ENCODE measurements around the gene ZSWIM5.
"Not testable (repeated sequence)": the region's sequence is repeated elsewhere in the genome, so short reads cannot be mapped to it uniquely, and the experiment has no call there.

DNA sequence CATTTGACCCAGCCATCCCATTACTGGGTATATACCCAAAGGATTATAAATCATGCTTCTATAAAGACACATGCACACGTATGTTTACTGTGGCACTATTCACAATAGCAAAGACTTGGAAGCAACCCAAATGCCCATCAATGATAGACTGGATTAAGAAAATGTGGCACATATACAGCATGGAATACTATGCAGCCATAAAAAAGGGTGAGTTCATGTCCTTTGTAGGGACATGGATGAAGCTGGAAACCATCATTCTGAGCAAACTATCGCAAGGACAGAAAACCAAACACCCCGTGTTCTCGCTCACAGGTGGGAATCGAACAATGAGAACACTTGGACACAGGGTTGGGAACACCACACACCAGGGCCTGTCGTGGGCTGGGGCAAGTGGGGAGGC is 38.5 kb downstream of the ZSWIM5 start:
- TF ChIP-seq, protein P1, sequence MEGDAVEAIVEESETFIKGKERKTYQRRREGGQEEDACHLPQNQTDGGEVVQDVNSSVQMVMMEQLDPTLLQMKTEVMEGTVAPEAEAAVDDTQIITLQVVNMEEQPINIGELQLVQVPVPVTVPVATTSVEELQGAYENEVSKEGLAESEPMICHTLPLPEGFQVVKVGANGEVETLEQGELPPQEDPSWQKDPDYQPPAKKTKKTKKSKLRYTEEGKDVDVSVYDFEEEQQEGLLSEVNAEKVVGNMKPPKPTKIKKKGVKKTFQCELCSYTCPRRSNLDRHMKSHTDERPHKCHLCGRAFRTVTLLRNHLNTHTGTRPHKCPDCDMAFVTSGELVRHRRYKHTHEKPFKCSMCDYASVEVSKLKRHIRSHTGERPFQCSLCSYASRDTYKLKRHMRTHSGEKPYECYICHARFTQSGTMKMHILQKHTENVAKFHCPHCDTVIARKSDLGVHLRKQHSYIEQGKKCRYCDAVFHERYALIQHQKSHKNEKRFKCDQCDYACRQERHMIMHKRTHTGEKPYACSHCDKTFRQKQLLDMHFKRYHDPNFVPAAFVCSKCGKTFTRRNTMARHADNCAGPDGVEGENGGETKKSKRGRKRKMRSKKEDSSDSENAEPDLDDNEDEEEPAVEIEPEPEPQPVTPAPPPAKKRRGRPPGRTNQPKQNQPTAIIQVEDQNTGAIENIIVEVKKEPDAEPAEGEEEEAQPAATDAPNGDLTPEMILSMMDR (IDR thresholded peaks at IDR 0.05 in 2 of 3, conservative IDR thresholded peaks at IDR 0.05 in 1 of 3; ENCODE audit: insufficient read depth in 2 of 3, low read depth in 1 of 3, low read length in 3 of 3) = not testable (repeated sequence)
- not testable (repeated sequence) for TF ChIP-seq CHD2 (IDR thresholded peaks at IDR 0.05; ENCODE audit: low read depth, low read length); BHLHE40 (IDR thresholded peaks at IDR 0.05; ENCODE audit: low read length); ZNF12 (CRISPR knock-in tag; IDR thresholded peaks at IDR 0.05); CEBPB (tag; IDR thresholded peaks at IDR 0.05); TBP (optimal IDR thresholded peaks at IDR 0.05; ENCODE audit: low read depth, low read length); CEBPG (CRISPR knock-in tag; IDR thresholded peaks at IDR 0.05); CEBPG (tag; conservative IDR thresholded peaks at IDR 0.05 in 1 of 2, IDR thresholded peaks at IDR 0.05 in 1 of 2); EP300 (IDR thresholded peaks at IDR 0.05; ENCODE audit: low read length); HDAC6 (IDR thresholded peaks at IDR 0.05; ENCODE audit: low read depth, low read length)
- TF ChIP-seq, protein P2, sequence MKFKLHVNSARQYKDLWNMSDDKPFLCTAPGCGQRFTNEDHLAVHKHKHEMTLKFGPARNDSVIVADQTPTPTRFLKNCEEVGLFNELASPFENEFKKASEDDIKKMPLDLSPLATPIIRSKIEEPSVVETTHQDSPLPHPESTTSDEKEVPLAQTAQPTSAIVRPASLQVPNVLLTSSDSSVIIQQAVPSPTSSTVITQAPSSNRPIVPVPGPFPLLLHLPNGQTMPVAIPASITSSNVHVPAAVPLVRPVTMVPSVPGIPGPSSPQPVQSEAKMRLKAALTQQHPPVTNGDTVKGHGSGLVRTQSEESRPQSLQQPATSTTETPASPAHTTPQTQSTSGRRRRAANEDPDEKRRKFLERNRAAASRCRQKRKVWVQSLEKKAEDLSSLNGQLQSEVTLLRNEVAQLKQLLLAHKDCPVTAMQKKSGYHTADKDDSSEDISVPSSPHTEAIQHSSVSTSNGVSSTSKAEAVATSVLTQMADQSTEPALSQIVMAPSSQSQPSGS (CRISPR knock-in tag; IDR thresholded peaks at IDR 0.05) = not testable (repeated sequence)
